ENCODE data around the gene STRIP2.
A peak's percentile ranks its signal among the peaks of the same experiment; 100 is the strongest.
"Not testable (repeated sequence)": the region's sequence is repeated elsewhere in the genome, so short reads cannot be mapped to it uniquely, and the experiment has no call there.

Gene STRIP2, protein sequence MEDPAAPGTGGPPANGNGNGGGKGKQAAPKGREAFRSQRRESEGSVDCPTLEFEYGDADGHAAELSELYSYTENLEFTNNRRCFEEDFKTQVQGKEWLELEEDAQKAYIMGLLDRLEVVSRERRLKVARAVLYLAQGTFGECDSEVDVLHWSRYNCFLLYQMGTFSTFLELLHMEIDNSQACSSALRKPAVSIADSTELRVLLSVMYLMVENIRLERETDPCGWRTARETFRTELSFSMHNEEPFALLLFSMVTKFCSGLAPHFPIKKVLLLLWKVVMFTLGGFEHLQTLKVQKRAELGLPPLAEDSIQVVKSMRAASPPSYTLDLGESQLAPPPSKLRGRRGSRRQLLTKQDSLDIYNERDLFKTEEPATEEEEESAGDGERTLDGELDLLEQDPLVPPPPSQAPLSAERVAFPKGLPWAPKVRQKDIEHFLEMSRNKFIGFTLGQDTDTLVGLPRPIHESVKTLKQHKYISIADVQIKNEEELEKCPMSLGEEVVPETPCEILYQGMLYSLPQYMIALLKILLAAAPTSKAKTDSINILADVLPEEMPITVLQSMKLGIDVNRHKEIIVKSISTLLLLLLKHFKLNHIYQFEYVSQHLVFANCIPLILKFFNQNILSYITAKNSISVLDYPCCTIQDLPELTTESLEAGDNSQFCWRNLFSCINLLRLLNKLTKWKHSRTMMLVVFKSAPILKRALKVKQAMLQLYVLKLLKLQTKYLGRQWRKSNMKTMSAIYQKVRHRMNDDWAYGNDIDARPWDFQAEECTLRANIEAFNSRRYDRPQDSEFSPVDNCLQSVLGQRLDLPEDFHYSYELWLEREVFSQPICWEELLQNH

DNA sequence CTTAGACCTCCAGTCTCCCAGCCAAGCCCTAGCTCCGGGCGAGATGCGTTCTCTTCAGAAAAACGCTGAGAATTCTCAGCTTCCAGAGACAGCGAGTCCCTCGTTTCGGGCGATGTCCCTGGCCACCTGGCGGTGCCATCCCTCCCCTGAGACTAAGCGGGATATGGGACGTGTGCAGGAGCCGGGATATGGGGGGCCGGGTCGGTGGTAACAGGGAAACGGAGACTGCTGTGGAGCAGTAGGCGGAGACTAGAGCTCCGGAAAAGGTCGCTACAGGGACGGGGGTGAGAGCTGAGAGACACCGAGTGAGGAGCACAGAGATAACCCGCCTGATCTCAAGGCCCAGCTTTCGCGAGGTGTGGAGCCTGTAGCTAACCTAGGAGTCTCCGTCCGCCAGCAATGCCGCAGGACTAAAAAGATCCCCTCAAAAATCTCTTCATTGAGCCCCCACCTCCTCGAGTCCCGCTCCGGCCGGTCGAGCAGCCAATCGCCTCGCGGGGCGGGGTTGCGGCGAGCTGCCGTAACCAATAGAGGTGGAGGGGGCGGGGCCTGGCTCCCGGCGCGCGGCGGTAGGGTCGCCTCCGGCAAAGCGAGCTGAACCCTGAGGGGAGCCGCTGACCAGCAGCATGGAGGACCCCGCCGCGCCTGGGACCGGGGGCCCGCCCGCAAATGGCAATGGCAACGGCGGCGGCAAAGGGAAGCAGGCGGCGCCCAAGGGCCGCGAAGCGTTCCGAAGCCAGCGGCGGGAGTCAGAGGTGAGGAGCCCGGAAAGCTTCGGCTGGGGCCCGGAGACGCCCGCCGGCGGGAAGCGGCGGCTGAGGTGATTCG, at the start of gene STRIP2:
Gene STRIP2, plus strand, starts transcription at position 586 of the 828 bp plus-strand sequence. Its CDS starts 41 bp downstream, at position 627.
- DNase-seq, result peak; percentile 95

DNA sequence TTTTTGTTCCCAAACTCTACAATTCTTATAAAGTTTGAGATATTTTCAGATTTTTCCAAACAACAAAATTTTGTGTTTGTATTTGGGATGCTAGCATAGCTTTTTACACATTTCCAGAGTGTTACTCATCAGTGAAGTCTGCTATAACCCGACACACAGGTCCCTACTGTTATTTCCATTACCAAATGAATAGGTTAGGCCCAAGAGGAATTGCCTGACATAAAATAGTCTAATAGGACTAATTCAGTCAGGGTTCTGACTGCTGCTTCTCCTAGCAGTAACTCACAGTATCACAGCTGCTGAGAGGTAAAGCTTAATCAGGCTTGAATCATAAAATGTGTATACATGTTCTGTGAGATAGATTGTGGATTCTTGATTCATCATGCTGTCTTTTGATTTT, 49.1 kb upstream of the STRIP2 start:
- no peak for DNase-seq

DNA sequence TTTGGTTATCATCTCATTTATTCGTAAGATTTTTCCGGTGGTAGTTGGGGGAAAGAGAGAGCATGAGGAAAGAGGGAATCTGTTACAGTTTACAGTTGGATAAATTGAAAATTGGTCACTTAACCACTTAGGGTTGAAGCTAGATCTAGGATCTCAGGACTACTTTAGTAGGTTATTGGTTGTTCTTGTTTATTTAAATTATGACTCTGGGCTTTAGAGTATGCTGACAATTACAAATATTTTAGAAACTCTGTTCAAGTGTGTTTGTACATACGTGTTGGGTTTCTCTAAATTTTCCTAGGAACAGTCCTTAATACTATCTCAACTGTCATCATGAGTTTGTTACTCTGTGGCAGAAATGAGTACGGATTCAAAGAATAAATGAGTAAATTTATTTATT, 48.6 kb upstream of the STRIP2 start:
- DNase-seq, result no peak

DNA sequence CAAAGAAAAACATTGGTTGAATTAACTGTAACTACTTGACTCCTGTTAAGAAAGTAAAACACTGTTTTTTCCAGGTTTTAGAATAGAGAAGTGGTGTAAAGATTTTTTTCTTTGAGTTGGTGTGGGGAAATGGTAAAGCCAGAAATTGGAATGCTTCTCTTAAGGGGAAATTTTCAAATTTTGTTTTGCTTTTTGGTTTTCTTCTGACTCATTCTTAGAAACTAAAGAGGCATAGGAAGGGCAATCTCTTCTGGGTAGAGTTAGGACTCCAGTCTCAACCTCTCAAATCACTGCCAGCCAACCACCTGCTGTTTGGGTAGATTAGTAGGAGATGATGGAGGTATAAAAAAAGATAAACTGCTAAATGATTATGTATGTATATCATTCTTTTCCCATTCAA, 47.7 kb upstream of the STRIP2 start:
- no peak for DNase-seq

GRCh38 chr7:129387537-129387936, 46.7 kb upstream of the STRIP2 start:
- DNase-seq, result no peak

GRCh38 chr7:129388333-129389098, 45.7 kb upstream of the STRIP2 start:
- no peak for DNase-seq

DNA sequence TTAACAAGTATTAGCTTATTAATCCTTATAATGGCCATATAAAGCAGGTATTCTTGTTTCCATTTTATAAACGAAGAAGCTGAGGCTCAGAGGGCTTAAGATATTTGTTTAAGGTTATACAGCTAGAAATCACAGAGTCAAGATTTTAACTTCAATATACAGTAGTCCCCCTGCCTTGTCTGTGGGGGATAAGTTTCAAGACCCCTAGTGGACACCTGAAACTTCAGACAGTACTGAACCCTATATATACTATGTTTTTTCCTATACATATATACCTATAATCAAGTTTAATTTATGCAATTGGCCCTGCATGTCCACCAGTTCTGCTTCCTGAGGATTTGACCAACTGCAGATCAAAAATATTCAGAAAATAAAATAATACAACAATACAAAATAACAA, 44.4 kb upstream of the STRIP2 start:
- DNase-seq, result no peak

DNA sequence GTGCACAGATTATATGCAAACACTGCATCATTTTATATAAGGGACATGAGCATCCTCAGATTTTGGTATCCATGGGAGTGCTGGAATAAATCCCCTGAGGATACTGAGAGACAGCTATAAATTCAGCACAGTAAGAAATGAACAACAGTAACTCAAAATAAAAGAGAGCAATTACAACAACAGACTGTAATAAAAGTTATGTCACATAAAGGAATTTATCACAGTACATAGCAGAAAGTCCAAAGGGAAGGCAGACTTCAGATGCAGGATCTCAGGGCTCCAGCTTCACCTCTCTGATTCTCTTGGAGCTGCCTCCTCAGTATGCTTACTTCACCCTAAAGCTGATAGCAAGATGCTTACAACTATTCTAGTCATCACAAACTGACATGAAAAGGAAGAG, 43.9 kb upstream of the STRIP2 start:
- DNase-seq, result no peak

GRCh38 chr7:129391546-129392171, 42.6 kb upstream of the STRIP2 start:
- DNase-seq, result no peak

DNA sequence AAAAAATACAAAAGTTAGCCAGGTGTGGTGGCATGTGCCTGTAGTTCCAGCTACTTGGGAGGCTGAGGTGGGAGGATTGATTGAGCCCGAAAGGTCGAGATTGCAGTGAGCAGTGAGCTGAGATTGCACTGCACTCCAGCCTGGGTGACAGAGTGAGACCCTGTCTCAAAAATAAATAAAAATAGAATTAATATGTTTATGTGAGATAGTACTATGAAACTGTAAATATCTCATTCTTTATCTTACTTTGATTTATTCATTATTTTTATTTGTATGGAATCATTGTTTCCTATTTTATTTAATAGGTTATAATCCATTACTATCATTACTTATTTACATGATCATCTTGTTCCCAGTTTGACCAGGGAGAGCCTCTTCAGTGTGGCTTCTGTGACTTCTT, 41.0 kb upstream of the STRIP2 start:
- DNase-seq, result no peak

DNA sequence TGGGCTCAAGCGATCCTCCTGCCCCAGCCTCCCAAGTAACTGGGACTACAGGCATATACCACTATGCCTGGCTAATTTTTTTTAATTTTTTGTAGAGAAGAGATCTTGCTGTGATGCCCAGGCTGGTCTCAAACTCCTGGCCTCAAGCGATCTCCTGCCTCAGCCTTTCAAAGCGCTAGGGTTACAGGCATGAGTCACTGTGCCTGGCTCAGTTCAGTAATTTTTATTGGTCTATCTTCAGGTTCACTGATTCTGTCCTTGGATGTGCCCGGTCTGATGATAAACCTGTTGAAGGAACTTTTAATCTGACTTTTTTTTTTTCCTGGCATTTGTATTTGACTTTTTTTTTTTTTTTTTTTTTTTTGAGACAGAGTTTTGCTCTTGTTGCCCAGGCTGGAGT, 40.1 kb upstream of the STRIP2 start:
- no peak for DNase-seq

GRCh38 chr7:129394982-129395914, 39.0 kb upstream of the STRIP2 start:
- DNase-seq, result no peak

GRCh38 chr7:129401228-129401966, 32.8 kb upstream of the STRIP2 start:
- DNase-seq, result peak; percentile 86

GRCh38 chr7:129401967-129402860, 32.0 kb upstream of the STRIP2 start:
- peak; percentile 74 for DNase-seq

GRCh38 chr7:129405527-129405926, 28.7 kb upstream of the STRIP2 start:
- no peak for DNase-seq

DNA sequence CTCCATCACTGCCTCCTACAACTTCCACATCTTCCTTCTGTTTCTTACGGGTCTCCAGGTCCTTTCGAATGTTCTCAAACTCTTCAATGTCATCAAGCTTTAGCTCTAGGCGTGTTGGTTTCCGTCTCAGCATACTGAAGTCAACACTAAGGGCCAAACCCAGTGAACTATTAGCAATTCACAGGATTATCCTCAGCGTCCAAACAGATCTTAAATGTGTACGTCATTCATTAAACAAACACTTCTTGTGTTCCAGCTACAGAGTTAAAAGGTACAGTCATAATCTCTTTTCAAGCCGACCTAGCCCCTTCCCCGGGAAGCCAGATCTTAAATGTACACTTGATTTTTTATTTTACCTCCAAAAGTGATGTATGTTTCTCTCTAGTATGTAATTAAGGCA, 24.0 kb upstream of the STRIP2 start:
- DNase-seq, result not testable (repeated sequence)

GRCh38 chr7:129412501-129412900, 21.7 kb upstream of the STRIP2 start:
- no peak for DNase-seq

DNA sequence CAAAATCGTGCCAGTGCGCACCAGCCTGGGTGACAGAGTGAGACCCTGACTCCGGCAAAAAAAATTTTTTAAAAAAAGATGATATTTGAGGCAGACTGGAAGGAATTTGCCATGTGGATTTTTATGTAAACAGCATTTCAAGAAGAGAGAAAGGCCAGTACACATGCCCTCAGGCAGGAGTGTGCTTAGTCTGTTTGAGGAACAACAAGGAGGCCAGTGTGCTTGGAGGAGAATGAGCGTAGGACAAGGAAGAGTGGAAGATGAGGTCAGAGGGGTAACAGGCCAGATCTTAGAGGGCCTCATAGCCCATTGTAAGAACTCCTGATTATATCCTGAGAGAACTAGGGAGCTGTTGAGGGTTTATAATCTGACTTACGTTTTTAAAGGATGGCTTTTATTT, 17.2 kb upstream of the STRIP2 start:
- DNase-seq, result no peak

- no peak for DNase-seq
Observed at GRCh38 chr7:129421717-129422250, 12.4 kb upstream of the STRIP2 start.
